Gastroesophageal sphincter (tissue), 4 donors: Measurements from ENCODE around the gene MSLN. TPM values are rescaled to one million over a fixed set of nuclear protein-coding genes. Genes with fewer than 3 reads are reported as not detected.

ENCODE experiments used
- ATAC-seq: fragments of 150-250 bp; one replicate; pipeline ENCODE4 v1.9.1; 2016; ENCODE audit warnings: mild to moderate bottlenecking, moderate library complexity
- H3K27ac ChIP-seq, 4 donors: fragments of 200-600 bp; sonication (generic) in 3 of 4; 1 replicate in 3 of 4; 2 replicates in 1 of 4; pipeline ENCODE4 v1.5.1; 2016 to 2019
- H3K27me3 ChIP-seq: fragments of 200-600 bp; sonication (generic); one replicate; pipeline ENCODE4 v1.5.1; 2019
- H3K36me3 ChIP-seq, 2 donors: fragments of 200-600 bp; sonication (generic); one replicate each; pipeline ENCODE4 v1.5.1; 2019; ENCODE audit warnings: control low read depth in 1 of 2
- H3K4me1 ChIP-seq, 3 donors: fragments of 200-600 bp; sonication (generic); 1 replicate in 2 of 3; 2 replicates in 1 of 3; pipeline ENCODE4 v1.5.1; 2016 to 2019; ENCODE audit warnings: control low read depth in 2 of 3
- H3K4me3 ChIP-seq, 2 donors: fragments of 200-600 bp; sonication (generic); one replicate each; pipeline ENCODE4 v1.5.1; 2019; ENCODE audit warnings: mild to moderate bottlenecking in 1 of 2, moderate library complexity in 1 of 2
- H3K9me3 ChIP-seq, 3 donors: fragments of 200-600 bp; sonication (generic); one replicate each; pipeline ENCODE4 v1.5.1; 2017 to 2019; ENCODE audit warnings: control low read depth in 2 of 3
- CTCF ChIP-seq, 4 experiments: fragments of 200-600 bp in 2 of 4; fragments of 450-650 bp in 2 of 4; sonication (generic) in 1 of 4; IDR thresholded peaks; one replicate each; pipeline ENCODE4 v1.5.1; 2017 to 2019; ENCODE audit warnings: antibody characterized with exemption in 4 of 4, mild to moderate bottlenecking in 2 of 4, moderate library complexity in 2 of 4
- EP300 ChIP-seq: sonication (generic); formaldehyde crosslinking; IDR thresholded peaks from one replicate; pipeline ENCODE4 v1.6.1; 2017; ENCODE audit warnings: antibody characterized with exemption, mild to moderate bottlenecking
- POLR2A ChIP-seq, 2 donors: fragments of 450-650 bp; IDR thresholded peaks; one replicate each; pipeline ENCODE4 v1.6.1; 2017; ENCODE audit warnings: antibody characterized with exemption in 2 of 2, mild to moderate bottlenecking in 2 of 2, moderate library complexity in 1 of 2
- POLR2AphosphoS5 ChIP-seq: sonication (generic); formaldehyde crosslinking; IDR thresholded peaks from one replicate; pipeline ENCODE4 v1.6.1; 2017; ENCODE audit warnings: antibody characterized with exemption
- WGBS, 2 donors: methylation state at CpG; one replicate each; pipeline ENCODE4 v1.1.5; 2018; ENCODE audit warnings: low coverage in 1 of 2; 5-methylcytosine and 5-hydroxymethylcytosine counted together
- total RNA-seq, 4 donors: library from RNA; depleted of rRNA; stranded (reverse); fragments of >200 nt; gene quantifications; one replicate each; pipeline ENCODE4 v1.1.0, GENCODE V29; 2016

MSLN gene
- total RNA-seq, 4 donors from 2014 or later = 0.73 to 7.2 TPM; not detected in 2

GRCh38 chr16:734208-734980, 26.1 kb upstream of the MSLN start:
- TF ChIP-seq EP300 = no peak
- no peak for TF ChIP-seq CTCF (IDR thresholded peaks at IDR 0.05)
- no peak for TF ChIP-seq POLR2A (IDR thresholded peaks at IDR 0.05)
- no peak for TF ChIP-seq POLR2AphosphoS5
- peaks cover 0 to 100% of the 10 kb centered on the region in 2 donors for H3K36me3 ChIP-seq
- H3K27ac ChIP-seq = no peak overlapping the region
- 84% methylated on average over 14 of the region's 49 CpGs; no CpG with 5 or more reads in 1 of the 2 donors for WGBS, 2 donors
- H3K4me1 ChIP-seq = peaks cover 0 to 3% (median 0%) of the 10 kb centered on the region in 3 donors
- H3K9me3 ChIP-seq = no peaks in the 10 kb centered on the region
- H3K27me3 ChIP-seq = peaks cover under 1% of the 10 kb centered on the region
- no peak overlapping the region for H3K4me3 ChIP-seq
- no peak for ATAC-seq

GRCh38 chr16:734981-735881, 25.3 kb upstream of the MSLN start:
- no peak overlapping the region for H3K4me3 ChIP-seq
- WGBS, 2 donors = 92 to 100% methylated on average over 2 to 5 of the region's 25 CpGs
- H3K4me1 ChIP-seq = peaks cover 0 to 12% (median 7%) of the 10 kb centered on the region in 3 donors
- no peaks in the 10 kb centered on the region for H3K27me3 ChIP-seq
- no peak for TF ChIP-seq POLR2AphosphoS5
- no peak for TF ChIP-seq CTCF (IDR thresholded peaks at IDR 0.05)
- TF ChIP-seq POLR2A (IDR thresholded peaks at IDR 0.05) = no peak
- TF ChIP-seq EP300 = no peak
- H3K36me3 ChIP-seq = peaks cover 0 to 92% of the 10 kb centered on the region in 2 donors
- ATAC-seq = no peak
- no peaks in the 10 kb centered on the region for H3K9me3 ChIP-seq
- no peak overlapping the region for H3K27ac ChIP-seq

- TF ChIP-seq CTCF (IDR thresholded peaks at IDR 0.05) (no peak), POLR2AphosphoS5 (no peak), EP300 (no peak), POLR2A (IDR thresholded peaks at IDR 0.05) (no peak)
- H3K27me3 ChIP-seq = no peaks in the 10 kb centered on the region
- no peak overlapping the region for H3K27ac ChIP-seq
- peaks cover 0 to 16% (median 10%) of the 10 kb centered on the region in 3 donors for H3K4me1 ChIP-seq
- 73 to 90% methylated on average over 8 to 9 of the region's 13 CpGs for WGBS, 2 donors
- no peaks in the 10 kb centered on the region for H3K9me3 ChIP-seq
- no peak overlapping the region for H3K4me3 ChIP-seq
- H3K36me3 ChIP-seq = peaks cover 0 to 84% of the 10 kb centered on the region in 2 donors
- no peak for ATAC-seq
Observed at GRCh38 chr16:735982-736453, 24.5 kb upstream of the MSLN start.

GRCh38 chr16:736936-737481, 23.5 kb upstream of the MSLN start:
- peaks cover 0 to 74% of the 10 kb centered on the region in 2 donors for H3K36me3 ChIP-seq
- ATAC-seq = no peak

More at GRCh38 chr16:736936-737481, 23.5 kb upstream of the MSLN start:
- Histone ChIP-seq H3K4me3 (no peak overlapping the region), H3K27ac (no peak overlapping the region), H3K27me3 (peaks cover 3% of the 10 kb centered on the region), H3K4me1 (peaks cover 0 to 21% (median 14%) of the 10 kb centered on the region in 3 donors), H3K9me3 (no peaks in the 10 kb centered on the region)
- TF ChIP-seq POLR2A (IDR thresholded peaks at IDR 0.05) = no peak
- TF ChIP-seq POLR2AphosphoS5 = no peak
- no peak for TF ChIP-seq CTCF (IDR thresholded peaks at IDR 0.05)
- no peak for TF ChIP-seq EP300
- 100% methylated on average over 4 of the region's 29 CpGs; no CpG with 5 or more reads in 1 of the 2 donors for WGBS, 2 donors
